Left renal cortex interstitium (tissue), 4 donors: ENCODE data around the gene AP3D1. TPM values are rescaled to one million over a fixed set of nuclear protein-coding genes. Genes with fewer than 3 reads are reported as not detected.
"Not testable (repeated sequence)": the region's sequence is repeated elsewhere in the genome, so short reads cannot be mapped to it uniquely, and the experiment has no call there.

Source experiments
- DNase-seq, 4 donors: peaks; one replicate each; pipeline ENCODE4 v3.0.0-alpha.2; 2013; ENCODE audit warnings: low read depth in 4 of 4, low spot score in 2 of 4, missing footprints in 1 of 4
- polyA plus RNA-seq, 4 donors: library from polyadenylated mRNA; unstranded; fragments of 120-200 nt; gene quantifications; one replicate each; pipeline ENCODE4 v1.2.1, GENCODE V29; 2013; ENCODE audit not compliant: insufficient read length in 4 of 4

AP3D1 gene
- polyA plus RNA-seq, 4 donors = 92.0 to 128 (median 113) TPM

GRCh38 chr19:2157452-2157851 is 6.1 kb upstream of the AP3D1 start:
- no peak for DNase-seq

- DNase-seq = no peak
Measured at GRCh38 chr19:2154587-2155075, 3.3 kb upstream of the AP3D1 start.

- no peak for DNase-seq
Measured at GRCh38 chr19:2150794-2151338, 500 bp downstream of the AP3D1 start.

- no peak for DNase-seq
Measured at GRCh38 chr19:2149980-2150793, 1.2 kb downstream of the AP3D1 start.

- no peak for DNase-seq
Measured at GRCh38 chr19:2148482-2149135, 2.8 kb downstream of the AP3D1 start.

GRCh38 chr19:2145831-2146241 is 5.5 kb downstream of the AP3D1 start:
- DNase-seq = no peak

GRCh38 chr19:2144190-2144589 is 7.2 kb downstream of the AP3D1 start:
- no peak for DNase-seq

GRCh38 chr19:2142173-2142829 is 9.1 kb downstream of the AP3D1 start:
- DNase-seq = no peak

GRCh38 chr19:2140138-2140569 is 11.2 kb downstream of the AP3D1 start:
- DNase-seq = no peak

- DNase-seq = no peak
Measured at GRCh38 chr19:2139385-2140137, 11.8 kb downstream of the AP3D1 start.

- DNase-seq = no peak
Measured at GRCh38 chr19:2138061-2138728, 13.2 kb downstream of the AP3D1 start.

GRCh38 chr19:2136796-2137195 is 14.6 kb downstream of the AP3D1 start:
- no peak for DNase-seq

- no peak for DNase-seq
Measured at GRCh38 chr19:2135474-2136402, 15.6 kb downstream of the AP3D1 start.

GRCh38 chr19:2132731-2133490 is 18.5 kb downstream of the AP3D1 start:
- no peak for DNase-seq

GRCh38 chr19:2132191-2132590 is 19.2 kb downstream of the AP3D1 start:
- no peak for DNase-seq

GRCh38 chr19:2131012-2131975 is 20.1 kb downstream of the AP3D1 start:
- not testable (repeated sequence) for DNase-seq
